OCI-LY1 (cell line): ENCODE results near the gene SEPSECS.

Experiments
- EZH2 ChIP-seq: fragments of 200-600 bp; sonication (generic), shearing (Covaris generic); IDR thresholded peaks from 2 replicates; pipeline ENCODE4 v1.8.0; 2017; ENCODE audit warnings: borderline replicate concordance, mixed run types, mild to moderate bottlenecking, antibody characterized with exemption, low read length, moderate library complexity, mixed read lengths
- TF ChIP-seq, protein P1 (sequence below): fragments of 200-600 bp; sonication (generic), shearing (Covaris generic); IDR thresholded peaks from 2 replicates; pipeline ENCODE4 v1.5.1; 2017; ENCODE audit warnings: mild to moderate bottlenecking, antibody characterized with exemption, low read length, moderate library complexity, mixed read lengths

DNA sequence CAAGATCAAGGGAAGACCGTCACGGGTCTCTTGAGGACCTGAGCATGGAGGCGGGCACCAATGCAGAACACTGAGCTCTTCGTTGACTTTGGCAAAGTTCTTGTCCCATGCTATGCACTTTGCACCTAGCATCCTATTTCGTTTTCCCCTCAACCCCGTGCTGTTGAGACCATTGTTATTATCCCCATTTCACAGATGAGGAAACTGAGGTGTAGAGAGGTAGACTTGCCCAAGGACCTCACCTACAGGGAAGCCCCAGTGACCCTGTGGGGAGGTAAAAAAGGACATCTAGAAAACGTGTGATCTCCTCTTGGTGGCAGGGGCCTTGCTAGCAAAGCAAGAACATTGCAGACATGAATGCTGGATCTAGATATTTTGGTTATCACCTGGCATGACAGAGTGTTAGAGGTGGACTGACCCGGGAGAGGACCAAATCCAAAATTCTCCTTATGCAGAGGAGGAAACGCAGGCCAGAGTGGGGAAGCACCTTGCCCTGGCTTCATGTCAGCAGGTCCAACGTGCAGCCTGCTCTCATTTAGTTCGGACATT, 48.5 kb downstream of the SEPSECS start:
- TF ChIP-seq, protein P1, sequence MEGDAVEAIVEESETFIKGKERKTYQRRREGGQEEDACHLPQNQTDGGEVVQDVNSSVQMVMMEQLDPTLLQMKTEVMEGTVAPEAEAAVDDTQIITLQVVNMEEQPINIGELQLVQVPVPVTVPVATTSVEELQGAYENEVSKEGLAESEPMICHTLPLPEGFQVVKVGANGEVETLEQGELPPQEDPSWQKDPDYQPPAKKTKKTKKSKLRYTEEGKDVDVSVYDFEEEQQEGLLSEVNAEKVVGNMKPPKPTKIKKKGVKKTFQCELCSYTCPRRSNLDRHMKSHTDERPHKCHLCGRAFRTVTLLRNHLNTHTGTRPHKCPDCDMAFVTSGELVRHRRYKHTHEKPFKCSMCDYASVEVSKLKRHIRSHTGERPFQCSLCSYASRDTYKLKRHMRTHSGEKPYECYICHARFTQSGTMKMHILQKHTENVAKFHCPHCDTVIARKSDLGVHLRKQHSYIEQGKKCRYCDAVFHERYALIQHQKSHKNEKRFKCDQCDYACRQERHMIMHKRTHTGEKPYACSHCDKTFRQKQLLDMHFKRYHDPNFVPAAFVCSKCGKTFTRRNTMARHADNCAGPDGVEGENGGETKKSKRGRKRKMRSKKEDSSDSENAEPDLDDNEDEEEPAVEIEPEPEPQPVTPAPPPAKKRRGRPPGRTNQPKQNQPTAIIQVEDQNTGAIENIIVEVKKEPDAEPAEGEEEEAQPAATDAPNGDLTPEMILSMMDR = no peak
- no peak for TF ChIP-seq EZH2
